Esophagus muscularis mucosa (tissue), 4 donors: ENCODE data around the gene ZFAND4. TPM values are rescaled to one million over a fixed set of nuclear protein-coding genes. Genes with fewer than 3 reads are reported as not detected.
"Not testable (repeated sequence)": the region's sequence is repeated elsewhere in the genome, so short reads cannot be mapped to it uniquely, and the experiment has no call there.

Source experiments
- DNase-seq: peaks from one replicate; pipeline ENCODE4 v3.0.0-alpha.2; 2017; ENCODE audit errors: extremely low spot score
- H3K27ac ChIP-seq, 4 donors: fragments of 200-600 bp; sonication (generic); replicated peaks in 1 of 4; 1 replicate in 3 of 4; 2 replicates in 1 of 4; pipeline ENCODE4 v1.5.1; 2016 to 2019; ENCODE audit warnings: mild to moderate bottlenecking in 1 of 4
- H3K27me3 ChIP-seq, 4 donors: fragments of 200-600 bp; sonication (generic); one replicate each; pipeline versions ENCODE4 v1.5.1 to v1.6.0; 2016 to 2019
- H3K36me3 ChIP-seq, 4 donors: fragments of 200-600 bp; sonication (generic); one replicate each; pipeline ENCODE4 v1.5.1; 2016 to 2019
- H3K4me1 ChIP-seq, 4 donors: fragments of 200-600 bp; sonication (generic); one replicate each; pipeline ENCODE4 v1.5.1; 2016 to 2019
- H3K4me3 ChIP-seq, 4 donors: fragments of 200-600 bp; sonication (generic); 1 replicate in 2 of 4; 2 replicates in 2 of 4; pipeline ENCODE4 v1.5.1; 2016 to 2019; ENCODE audit warnings: mild to moderate bottlenecking in 4 of 4, moderate library complexity in 1 of 4
- H3K9me3 ChIP-seq, 4 donors: fragments of 200-600 bp; sonication (generic); 1 replicate in 3 of 4; 2 replicates in 1 of 4; pipeline ENCODE4 v1.5.1; 2016 to 2019
- CTCF ChIP-seq, 3 experiments: fragments of 200-600 bp in 2 of 3; fragments of 450-650 bp in 1 of 3; sonication (generic) in 2 of 3; IDR thresholded peaks; one replicate each; pipeline ENCODE4 v1.5.1; 2017 to 2019; ENCODE audit warnings: antibody characterized with exemption in 3 of 3, mild to moderate bottlenecking in 2 of 3, moderate library complexity in 1 of 3
- EP300 ChIP-seq: sonication (generic); formaldehyde crosslinking; IDR thresholded peaks from one replicate; pipeline ENCODE4 v1.6.1; 2017; ENCODE audit warnings: antibody characterized with exemption
- POLR2A ChIP-seq: fragments of 450-650 bp; IDR thresholded peaks from one replicate; pipeline ENCODE4 v1.6.1; 2017; ENCODE audit warnings: antibody characterized with exemption, moderate library complexity, mild to moderate bottlenecking, low read depth
- POLR2AphosphoS5 ChIP-seq, 2 donors: sonication (generic); formaldehyde crosslinking; IDR thresholded peaks; one replicate each; pipeline ENCODE4 v1.6.1; 2017; ENCODE audit warnings: antibody characterized with exemption in 2 of 2
- WGBS: methylation state at CpG from one replicate; pipeline ENCODE4 v1.1.5; 2018; 5-methylcytosine and 5-hydroxymethylcytosine counted together
- intact Hi-C: fragments of 100-400 bp; cut with DNase I; formaldehyde crosslinking; loops from one replicate; pipeline ENCODE4 v1.15.1; 2023
- total RNA-seq, 4 donors: library from RNA; depleted of rRNA; stranded (reverse); fragments of >200 nt; gene quantifications; one replicate each; pipeline versions ENCODE4 v1.1.0 to v1.2.1, GENCODE V29; 2016

ZFAND4 gene
- total RNA-seq = 10 to 100 TPM; 12.9 to 18.7 (median 16.7) TPM

- Histone ChIP-seq H3K4me3 (peak within 1 kb of the TSS; percentile 72 to 85 (median 74)), H3K4me1 (peaks cover 11 to 20% (median 15%) of the 10 kb centered on the region in 4 donors), H3K27ac (peak within 1 kb of the TSS; percentile 83 to 90 (median 86)), H3K27me3 (no peaks in the 10 kb centered on the region), H3K36me3 (no peaks in the 10 kb centered on the region), H3K9me3 (no peaks in the 10 kb centered on the region)
- peak; percentile 99 for DNase-seq
- WGBS = 5% methylated on average over 7 of the region's 96 CpGs
- intact Hi-C loops = loop anchor here (5.0 to 10.0 kb wide), 2 partner anchors 52 to 205 kb away; partner anchors contain the start of gene WASHC2C
- TF ChIP-seq CTCF (IDR thresholded peaks at IDR 0.05) (peak; percentile 40 to 63 (median 57)), POLR2AphosphoS5 (IDR thresholded peaks at IDR 0.05) (peak; percentile 84 to 85), EP300 (no peak), POLR2A (no peak)
Observed at GRCh38 chr10:45672181-45673073, at the start of gene ZFAND4. ZFAND4 (minus strand) TSS chr10:45672772; CDS start chr10:45663725, 9,047 bp downstream.

- H3K27ac ChIP-seq, H3K36me3 ChIP-seq, H3K4me3 ChIP-seq, H3K27me3 ChIP-seq, H3K9me3 ChIP-seq, H3K4me1 ChIP-seq, DNase-seq: not testable (repeated sequence)
- intact Hi-C loops = loop anchor here (10.0 kb wide), 1 partner anchor 47 kb away; the partner anchor contains the start of gene ZFAND4
- 61% methylated on average over 10 of the region's 10 CpGs for WGBS
Observed at GRCh38 chr10:45721503-45721902, 48.9 kb upstream of the ZFAND4 start.

GRCh38 chr10:45717642-45718041 is 45.1 kb upstream of the ZFAND4 start:
- H3K36me3 ChIP-seq, H3K9me3 ChIP-seq, DNase-seq, H3K27ac ChIP-seq, H3K27me3 ChIP-seq, H3K4me1 ChIP-seq, H3K4me3 ChIP-seq, intact Hi-C loops: not testable (repeated sequence)
- 77% methylated on average over 1 of the region's 1 CpG for WGBS

GRCh38 chr10:45717053-45717452 is 44.5 kb upstream of the ZFAND4 start:
- 63% methylated on average over 3 of the region's 3 CpGs for WGBS
- H3K4me3 ChIP-seq, H3K36me3 ChIP-seq, H3K27ac ChIP-seq, DNase-seq, H3K9me3 ChIP-seq, intact Hi-C loops, H3K4me1 ChIP-seq, H3K27me3 ChIP-seq: not testable (repeated sequence)

- intact Hi-C loops, H3K9me3 ChIP-seq, H3K4me3 ChIP-seq, DNase-seq, H3K27me3 ChIP-seq, H3K36me3 ChIP-seq, H3K4me1 ChIP-seq, H3K27ac ChIP-seq: not testable (repeated sequence)
- WGBS = 74% methylated on average over 3 of the region's 5 CpGs
Observed at GRCh38 chr10:45711223-45711622, 38.7 kb upstream of the ZFAND4 start.

- H3K4me3 ChIP-seq, H3K4me1 ChIP-seq, H3K9me3 ChIP-seq, intact Hi-C loops, H3K27me3 ChIP-seq, H3K36me3 ChIP-seq, H3K27ac ChIP-seq, DNase-seq: not testable (repeated sequence)
- WGBS = 24% methylated on average over 3 of the region's 3 CpGs
Observed at GRCh38 chr10:45710200-45710796, 37.7 kb upstream of the ZFAND4 start.

GRCh38 chr10:45678467-45678866 is 5.9 kb upstream of the ZFAND4 start:
- H3K4me1 ChIP-seq, H3K27me3 ChIP-seq, H3K27ac ChIP-seq, H3K36me3 ChIP-seq, DNase-seq, H3K9me3 ChIP-seq, H3K4me3 ChIP-seq: not testable (repeated sequence)
- WGBS = 90% methylated on average over 2 of the region's 14 CpGs
- intact Hi-C loops = loop anchor here (10.0 kb wide), 1 partner anchor 46 kb away; the partner anchor contains the start of gene WASHC2C
